ENCODE data around the gene CDIP1.

Gene CDIP1

DNA sequence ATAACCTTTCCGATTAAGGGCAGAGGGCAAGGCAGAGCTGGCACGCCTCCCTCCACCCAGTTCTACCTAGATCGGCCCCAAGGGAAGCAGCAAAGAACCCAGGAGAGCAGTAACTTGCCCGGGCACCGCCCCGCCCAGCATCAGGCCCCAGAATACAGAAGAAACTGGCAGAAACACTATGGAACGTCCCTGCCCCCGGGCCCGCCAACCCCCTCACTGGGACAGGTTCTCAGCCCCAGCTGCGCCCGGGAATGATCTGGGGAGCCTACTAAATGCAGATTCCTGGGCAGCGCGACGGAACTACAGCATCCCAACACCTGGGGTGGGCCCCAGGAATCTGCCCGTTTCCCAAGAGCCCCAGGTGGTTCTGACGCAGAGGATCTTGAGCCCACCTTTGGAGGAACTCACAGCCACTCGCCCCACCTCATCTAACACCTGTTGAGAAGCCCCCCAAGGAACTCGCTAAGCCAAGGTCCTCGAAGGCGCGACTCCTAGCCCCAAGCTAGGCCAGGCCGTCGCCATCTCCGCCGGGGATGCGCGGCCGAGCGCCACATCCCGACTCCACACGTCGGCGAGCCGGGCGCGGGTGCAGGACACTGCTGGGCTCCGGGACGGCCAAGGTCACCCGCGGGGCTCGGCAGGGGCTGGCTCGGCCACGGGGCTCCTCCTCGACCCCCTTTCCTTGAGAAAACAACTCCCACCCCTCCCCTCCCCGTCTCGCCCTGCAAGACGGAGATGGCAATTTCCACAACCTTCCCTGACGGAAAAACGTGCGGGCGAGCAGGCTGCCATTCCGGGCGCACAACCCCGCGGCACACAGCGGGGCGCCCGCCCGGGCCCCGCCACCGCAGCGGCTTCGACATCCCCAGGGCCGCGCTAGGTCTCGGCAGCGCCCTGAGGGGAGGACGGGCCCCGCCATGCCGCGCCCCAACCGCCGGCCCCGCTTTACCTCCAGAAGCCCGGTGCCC, 913 bp downstream of the CDIP1 start:
- DNase-seq = no peak

DNA sequence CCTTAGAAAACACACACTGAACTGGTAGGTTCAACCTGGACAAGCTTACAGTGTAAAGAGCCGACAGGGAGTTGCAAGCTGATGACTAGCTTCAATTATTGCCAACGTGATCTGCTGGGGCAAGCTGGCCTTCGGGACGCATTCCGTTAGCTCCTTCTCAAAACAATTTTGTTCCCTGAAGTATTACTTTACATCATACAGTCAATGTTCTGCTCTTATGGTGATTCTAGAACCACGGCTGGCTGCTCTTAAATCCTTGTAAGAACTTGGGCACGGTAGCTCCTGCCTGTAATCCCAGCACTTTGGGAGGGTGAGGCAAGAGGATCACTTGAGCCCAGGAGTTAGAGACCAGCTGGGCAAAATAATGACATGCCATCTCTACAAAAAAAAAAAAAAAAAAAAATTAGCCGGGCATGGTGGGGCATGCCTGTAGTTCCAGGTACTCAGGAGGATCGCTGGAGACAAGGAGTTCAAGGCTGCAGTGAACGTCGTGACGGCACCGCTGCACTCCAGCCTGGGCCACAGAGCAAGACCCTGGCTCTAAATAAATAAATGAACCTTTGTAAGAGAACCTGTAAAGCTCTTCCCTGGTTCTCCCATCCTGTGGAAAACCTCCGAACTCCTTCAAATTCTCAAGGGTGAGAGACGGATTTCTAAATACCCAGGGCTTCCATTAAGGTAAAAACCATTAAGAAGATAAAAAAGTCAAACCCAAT, 2.0 kb downstream of the CDIP1 start:
- DNase-seq = no peak

- DNase-seq = no peak
These were observed 2.9 kb downstream of the CDIP1 start for GRCh38 chr16:4535627-4536108.

DNA sequence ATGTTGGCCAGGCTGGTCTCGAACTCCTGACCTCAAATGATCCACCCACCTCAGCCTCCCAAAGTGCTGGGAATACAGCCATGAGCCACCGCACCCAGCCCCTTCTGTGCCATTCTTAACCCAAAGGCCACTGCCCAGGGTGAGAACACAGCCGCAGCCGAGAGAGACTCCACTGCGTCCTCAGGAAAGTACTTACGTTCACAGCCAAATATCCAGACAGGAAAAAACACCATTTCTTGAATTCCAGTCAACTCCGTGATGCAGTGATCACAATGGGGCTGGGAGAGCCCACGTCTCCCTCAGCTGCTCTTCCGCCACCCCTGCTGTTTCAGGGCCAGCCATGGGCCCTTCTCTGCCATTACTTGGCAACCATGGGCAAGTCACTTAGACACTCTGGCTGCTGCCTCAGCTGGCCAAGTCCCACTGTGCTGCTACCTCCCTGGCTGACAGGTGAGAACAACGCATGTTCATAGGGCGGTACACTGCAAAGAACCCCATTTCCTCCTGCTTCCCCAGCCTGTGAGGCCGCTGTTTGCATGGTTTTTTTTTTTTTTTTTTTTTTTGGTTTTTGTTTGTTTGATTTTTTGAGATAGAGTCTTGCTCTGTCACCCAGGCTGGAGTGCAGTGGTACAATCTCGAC, 4.3 kb downstream of the CDIP1 start:
- no peak for DNase-seq

- DNase-seq = no peak
These were observed 5.1 kb downstream of the CDIP1 start for GRCh38 chr16:4533490-4533889.

GRCh38 chr16:4532238-4532637, 6.3 kb downstream of the CDIP1 start:
- DNase-seq = no peak

- DNase-seq = no peak
These were observed 6.8 kb downstream of the CDIP1 start for GRCh38 chr16:4531811-4532210.

GRCh38 chr16:4529085-4530060, 9.2 kb downstream of the CDIP1 start:
- DNase-seq = no peak

GRCh38 chr16:4525634-4526277, 12.8 kb downstream of the CDIP1 start:
- DNase-seq = no peak

GRCh38 chr16:4525069-4525468, 13.5 kb downstream of the CDIP1 start:
- no peak for DNase-seq

- DNase-seq = no peak
These were observed 14.0 kb downstream of the CDIP1 start for GRCh38 chr16:4524571-4524970.

GRCh38 chr16:4523686-4524085, 14.9 kb downstream of the CDIP1 start:
- DNase-seq = no peak

GRCh38 chr16:4522051-4522581, 16.5 kb downstream of the CDIP1 start:
- no peak for DNase-seq

- DNase-seq = no peak
These were observed 17.7 kb downstream of the CDIP1 start for GRCh38 chr16:4520913-4521312.

- DNase-seq = no peak
These were observed 19.1 kb downstream of the CDIP1 start for GRCh38 chr16:4519274-4520058.

DNA sequence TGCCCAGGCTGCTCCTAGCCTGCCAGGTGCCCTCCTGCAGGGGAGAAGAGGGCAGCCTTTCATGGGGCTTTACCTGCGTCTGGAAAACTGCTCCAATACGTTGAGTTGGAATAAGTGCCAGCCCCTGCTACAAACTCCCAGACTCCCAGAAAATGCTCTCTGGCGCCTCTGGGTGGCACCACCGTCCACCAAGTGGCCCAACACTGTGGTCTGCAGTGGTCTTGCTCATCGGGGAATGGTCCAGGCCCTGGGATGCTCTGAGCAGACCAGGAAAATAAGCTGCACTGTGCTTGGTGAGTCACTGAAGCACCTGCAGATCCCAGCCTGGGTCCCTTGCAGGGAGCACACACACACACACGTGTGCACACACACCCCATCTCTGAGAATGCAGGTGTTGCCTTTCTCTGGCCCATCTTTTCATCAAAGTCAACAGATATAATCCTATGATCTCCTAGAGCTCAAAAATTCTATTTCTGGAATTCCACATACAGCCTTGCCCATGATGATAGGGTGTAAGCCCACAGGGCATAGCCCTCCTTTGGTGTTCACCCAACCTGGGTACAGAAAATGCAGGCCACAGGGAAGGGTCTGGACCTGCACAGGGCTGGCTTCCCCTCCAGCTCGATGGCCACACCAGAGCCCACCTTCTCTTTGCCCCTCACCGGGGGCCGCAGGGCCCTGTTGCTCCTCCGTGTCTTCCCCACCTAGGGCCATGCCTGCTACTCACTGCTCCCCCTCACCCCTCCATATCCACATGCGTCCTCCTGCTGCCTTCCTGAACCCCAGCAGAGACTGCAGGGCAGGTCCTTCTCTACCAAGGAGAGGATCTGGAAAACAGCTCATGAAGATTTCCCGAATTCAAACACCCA, 20.5 kb downstream of the CDIP1 start:
- no peak for DNase-seq

GRCh38 chr16:4515611-4516233, 22.9 kb downstream of the CDIP1 start:
- no peak for DNase-seq

- no peak for DNase-seq
These were observed 24.0 kb downstream of the CDIP1 start for GRCh38 chr16:4514606-4515005.

DNA sequence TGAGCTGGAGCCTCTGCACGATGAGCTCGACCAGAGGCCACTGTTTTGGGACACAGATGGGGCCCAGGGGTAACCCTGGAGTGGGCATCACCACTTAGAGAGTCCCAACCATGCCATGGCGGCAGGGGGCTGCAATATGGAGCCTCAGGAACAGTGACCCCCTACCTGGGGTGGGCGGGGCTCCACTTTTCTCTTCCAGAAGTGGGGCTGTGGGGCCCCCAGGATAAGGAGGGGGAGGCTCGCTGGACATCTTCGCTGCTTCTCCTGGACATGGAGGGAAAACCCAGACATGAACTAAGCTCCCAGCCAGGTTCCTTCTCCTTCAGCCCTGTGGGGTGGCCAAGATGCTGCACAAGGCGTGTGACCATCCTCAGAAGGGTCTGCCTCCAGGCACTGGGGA, 24.7 kb downstream of the CDIP1 start:
- DNase-seq = no peak

All from stimulated activated CD4-positive, alpha-beta T cell treated with anti-CD3 and anti-CD28 coated beads, Interleukin-4, amount 100 ng/mL, for 4 hours (primary cell).